ENCODE data around the gene INSIG1. TPM values are rescaled to one million over a fixed set of nuclear protein-coding genes. Genes with fewer than 3 reads are reported as not detected.

INSIG1 gene
- 25.4 TPM for polyA plus RNA-seq (ENCODE audit: insufficient read length)
- long read RNA-seq, donor 1, transcript INSIG1-201 (6 exons, 3,010 nt): major isoform, 10 of 33 reads
- long read RNA-seq, donor 1, partial matches to known transcripts: 23 of 33 reads
- long read RNA-seq, donor 1, other reads (novel, unspliced or antisense): 0 of 33 reads
- long read RNA-seq, donor 2, transcript INSIG1-201 (6 exons, 3,010 nt): major isoform, 7 of 7 reads
- long read RNA-seq, donor 2, partial matches to known transcripts: 0 of 7 reads
- long read RNA-seq, donor 2, other reads (novel, unspliced or antisense): 0 of 7 reads
- long read RNA-seq, donor 3, partial matches to known transcripts: 0 of 4 reads
- long read RNA-seq, donor 3, other reads (novel, unspliced or antisense): 0 of 4 reads
- long read RNA-seq, donor 4: 0 reads
- long read RNA-seq, donor 5, transcript INSIG1-201 (6 exons, 3,010 nt): major isoform, 20 of 20 reads
- long read RNA-seq, donor 5, partial matches to known transcripts: 0 of 20 reads
- long read RNA-seq, donor 5, other reads (novel, unspliced or antisense): 0 of 20 reads
- long read RNA-seq, donor 6, transcript INSIG1-201 (6 exons, 3,010 nt): major isoform, 6 of 27 reads
- long read RNA-seq, donor 6, partial matches to known transcripts: 21 of 27 reads
- long read RNA-seq, donor 6, other reads (novel, unspliced or antisense): 0 of 27 reads
- long read RNA-seq, donor 7, transcript INSIG1-201 (6 exons, 3,010 nt): major isoform, 11 of 11 reads
- long read RNA-seq, donor 7, partial matches to known transcripts: 0 of 11 reads
- long read RNA-seq, donor 7, other reads (novel, unspliced or antisense): 0 of 11 reads
- long read RNA-seq, donor 8, partial matches to known transcripts: 0 of 1 reads
- long read RNA-seq, donor 8, other reads (novel, unspliced or antisense): 0 of 1 reads

- peak; percentile 91 for DNase-seq
Measured at GRCh38 chr7:155297517-155298287, at the start of gene INSIG1. Gene INSIG1, plus strand, starts transcription at chr7:155297878. Its CDS starts 408 bp downstream, at chr7:155298286.

- DNase-seq: no peak
Measured at GRCh38 chr7:155248366-155248756, 49.3 kb upstream of the INSIG1 start.

GRCh38 chr7:155251831-155252230 lies 45.8 kb upstream of the INSIG1 start:
- no peak for DNase-seq

- no peak for DNase-seq
Measured at GRCh38 chr7:155252444-155252887, 45.2 kb upstream of the INSIG1 start.

DNA sequence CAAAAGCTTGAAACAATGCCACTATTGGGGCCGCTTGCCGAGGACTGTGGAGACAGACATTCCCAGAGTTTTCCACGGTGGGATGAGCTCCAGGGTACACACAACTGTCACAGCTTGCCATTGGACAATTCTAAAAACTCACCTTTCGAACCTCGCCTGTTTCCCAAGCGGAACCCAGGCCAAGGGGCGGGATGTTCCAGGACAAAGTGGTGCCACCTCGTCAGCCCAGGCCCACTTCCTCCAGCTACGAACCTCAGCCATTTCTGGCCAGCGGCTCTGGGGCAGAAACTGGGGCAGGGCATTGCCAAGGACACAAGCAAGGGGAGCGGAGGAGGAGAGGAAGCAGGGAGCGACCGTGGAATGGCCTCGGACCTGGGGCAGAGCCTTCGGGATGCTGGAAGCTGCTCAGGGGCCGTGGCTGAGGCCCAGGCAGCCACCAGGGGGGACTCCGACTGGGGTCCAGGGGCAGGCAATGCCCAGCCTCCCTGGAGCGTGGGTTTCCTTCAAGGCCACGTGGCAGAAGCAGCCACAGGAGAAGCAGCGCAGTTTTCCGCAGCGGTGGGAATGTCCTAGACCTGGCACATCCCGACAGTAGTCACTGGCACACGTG lies 44.7 kb upstream of the INSIG1 start:
- no peak for DNase-seq

DNA sequence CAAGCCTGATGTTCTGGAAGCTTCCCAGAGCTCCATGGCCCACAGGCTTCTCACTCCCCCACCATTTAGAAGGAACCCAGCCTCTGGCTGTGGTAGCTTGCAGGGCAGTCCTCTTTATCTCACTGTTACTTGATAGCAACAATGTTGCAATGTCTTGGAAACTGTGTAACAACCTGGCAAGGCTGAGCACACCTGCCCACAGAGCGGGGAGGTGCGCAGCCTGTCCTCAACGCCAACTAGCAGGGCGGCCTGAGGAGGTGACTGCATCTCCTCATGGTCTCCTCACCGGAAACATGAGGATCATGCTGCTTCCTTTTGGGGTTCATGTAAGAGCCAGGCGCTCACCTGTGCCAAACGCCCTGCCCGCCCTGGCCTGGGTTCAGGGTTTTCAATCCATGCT lies 43.7 kb upstream of the INSIG1 start:
- no peak for DNase-seq

DNA sequence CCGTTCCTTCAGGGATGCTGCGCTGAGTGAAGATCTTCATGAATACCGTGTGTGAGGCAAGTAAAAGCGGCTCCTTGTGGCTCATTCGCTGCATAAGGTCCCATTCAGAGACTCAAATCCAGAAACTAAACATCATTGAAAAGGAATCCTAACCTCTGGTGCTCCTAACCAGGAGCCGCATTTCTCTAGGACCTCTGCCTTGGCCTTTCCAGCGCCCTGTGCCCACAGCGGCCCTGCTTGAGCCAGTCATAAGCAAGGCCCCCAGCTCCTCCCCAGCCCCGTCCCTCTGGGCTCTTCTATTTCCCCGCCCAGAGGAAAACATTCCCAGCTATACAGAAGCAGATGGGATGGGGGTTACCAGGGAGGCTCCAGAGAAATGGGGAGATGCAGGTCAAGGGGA lies 42.6 kb upstream of the INSIG1 start:
- DNase-seq: no peak

DNA sequence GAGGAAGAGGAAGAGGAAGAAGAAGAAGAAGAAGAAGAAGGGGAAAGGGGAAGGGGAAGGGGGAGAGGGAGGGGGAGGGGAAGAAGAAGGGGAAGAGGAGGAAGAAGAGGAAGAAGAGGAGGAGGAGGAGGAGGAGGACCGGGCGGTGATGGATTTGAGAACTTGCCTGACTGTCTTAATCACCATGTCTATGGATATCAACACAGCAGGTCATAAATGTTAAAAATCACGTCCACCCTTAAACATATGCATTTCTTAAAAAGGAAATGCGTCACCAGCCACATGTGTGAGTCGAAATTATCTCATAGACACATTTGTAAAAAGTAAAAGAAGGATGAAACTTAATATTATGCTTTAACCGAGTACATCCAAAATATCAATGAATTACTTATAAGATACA lies 42.1 kb upstream of the INSIG1 start:
- no peak for DNase-seq

GRCh38 chr7:155256081-155256760 lies 41.5 kb upstream of the INSIG1 start:
- DNase-seq: no peak

DNA sequence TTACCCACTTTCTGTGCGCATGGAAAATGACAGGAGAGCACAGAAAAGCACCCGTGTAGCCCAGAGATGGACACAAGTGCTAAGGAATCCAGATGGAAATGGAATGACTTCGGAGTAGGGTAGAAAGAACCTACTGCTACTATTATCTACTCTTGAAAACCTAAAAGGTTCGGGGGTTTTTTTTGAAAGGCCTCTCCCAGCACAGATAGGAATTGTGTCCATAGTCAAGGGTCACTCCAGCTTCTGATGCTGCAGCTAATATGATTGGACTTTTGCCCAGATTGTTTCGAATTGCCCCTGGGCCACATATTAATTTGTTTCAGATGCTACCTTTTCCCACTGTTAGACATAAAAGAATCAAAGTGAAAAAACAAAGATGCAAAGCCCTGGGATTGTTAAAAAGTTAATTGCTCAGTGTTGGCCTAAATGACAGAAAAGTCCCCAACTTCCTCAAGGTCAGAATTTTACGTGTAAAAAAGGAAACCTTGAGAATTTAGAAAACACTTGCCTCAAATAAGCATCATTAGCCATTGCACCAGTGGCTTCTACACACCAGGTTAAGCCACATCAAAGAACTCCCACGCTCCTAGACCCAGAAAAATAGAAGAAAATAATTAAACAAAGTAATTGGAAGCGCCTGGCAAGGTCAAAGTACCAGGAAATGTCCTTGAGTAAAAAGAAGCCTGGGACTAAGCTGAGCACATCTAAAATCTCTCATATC lies 40.8 kb upstream of the INSIG1 start:
- no peak for DNase-seq

DNA sequence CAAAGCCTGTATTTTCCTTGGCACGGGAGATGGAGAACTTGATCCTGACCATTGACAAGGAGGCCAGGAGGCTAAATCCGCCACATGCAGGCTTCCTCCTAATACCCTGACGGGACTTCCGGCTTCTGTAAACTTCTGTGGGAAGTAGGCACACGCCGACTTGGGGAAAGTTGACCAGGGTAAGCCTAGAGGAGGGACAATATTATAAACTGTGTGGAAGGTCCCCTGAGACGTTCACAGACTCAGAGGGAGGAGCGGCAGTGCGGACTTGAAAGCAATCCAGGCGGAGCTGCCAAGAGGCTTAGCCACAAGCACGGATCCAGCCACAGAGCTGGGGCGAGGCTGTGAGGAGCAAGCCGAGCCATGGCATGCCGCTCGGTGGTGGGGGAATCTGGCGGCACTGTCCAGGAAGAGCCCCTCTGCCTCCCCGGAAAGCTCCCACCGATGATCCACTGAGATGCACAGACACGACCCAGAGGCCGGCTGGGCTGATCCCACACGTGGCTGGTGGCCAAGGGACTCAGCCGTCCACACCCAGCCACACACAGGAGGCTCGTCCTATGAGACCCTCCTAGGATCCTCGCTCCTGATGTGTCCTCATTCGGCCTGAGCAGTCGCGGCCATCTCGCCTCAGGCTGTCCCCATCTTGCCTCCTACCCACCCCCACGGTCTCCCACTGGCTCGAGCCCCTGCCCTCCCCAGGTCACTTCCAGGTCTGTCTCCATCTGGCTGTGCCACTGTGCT lies 40.0 kb upstream of the INSIG1 start:
- peak; percentile 42 for DNase-seq

DNA sequence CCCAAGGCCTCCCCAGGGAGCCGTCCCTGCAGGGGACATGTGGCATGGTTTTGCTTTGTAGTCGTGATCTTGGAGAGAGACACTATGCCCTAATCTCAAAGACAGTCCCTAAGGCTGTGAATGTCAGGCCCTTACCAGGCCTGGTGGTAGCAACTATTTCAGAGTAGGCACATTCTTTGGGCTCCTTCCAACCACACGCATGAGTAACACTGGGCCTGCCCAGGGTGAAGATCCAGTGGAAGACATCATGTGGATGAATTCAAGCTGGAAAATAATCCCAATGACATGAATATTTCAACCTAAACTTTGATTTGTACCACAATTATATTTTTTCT lies 39.5 kb upstream of the INSIG1 start:
- DNase-seq: no peak

GRCh38 chr7:155259866-155260497 lies 37.7 kb upstream of the INSIG1 start:
- no peak for DNase-seq

DNA sequence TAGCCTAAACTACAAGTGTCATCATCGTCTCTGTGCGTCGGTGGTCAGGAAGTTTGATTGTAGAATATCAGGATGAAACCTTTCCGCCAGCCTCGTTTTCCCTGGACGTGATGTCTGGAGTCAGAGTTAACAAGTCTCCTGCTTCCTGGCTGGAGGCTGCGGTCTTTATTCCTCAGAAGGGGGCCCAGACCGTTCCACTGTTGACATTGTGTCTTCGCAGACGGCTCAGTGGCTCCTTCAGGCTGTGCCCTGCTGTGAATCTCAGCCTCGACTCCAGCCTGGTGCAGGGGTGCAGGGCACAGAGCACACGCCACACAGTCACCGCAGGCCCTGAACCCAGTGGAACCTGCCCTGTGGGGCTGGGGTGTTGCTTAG lies 37.2 kb upstream of the INSIG1 start:
- no peak for DNase-seq

DNA sequence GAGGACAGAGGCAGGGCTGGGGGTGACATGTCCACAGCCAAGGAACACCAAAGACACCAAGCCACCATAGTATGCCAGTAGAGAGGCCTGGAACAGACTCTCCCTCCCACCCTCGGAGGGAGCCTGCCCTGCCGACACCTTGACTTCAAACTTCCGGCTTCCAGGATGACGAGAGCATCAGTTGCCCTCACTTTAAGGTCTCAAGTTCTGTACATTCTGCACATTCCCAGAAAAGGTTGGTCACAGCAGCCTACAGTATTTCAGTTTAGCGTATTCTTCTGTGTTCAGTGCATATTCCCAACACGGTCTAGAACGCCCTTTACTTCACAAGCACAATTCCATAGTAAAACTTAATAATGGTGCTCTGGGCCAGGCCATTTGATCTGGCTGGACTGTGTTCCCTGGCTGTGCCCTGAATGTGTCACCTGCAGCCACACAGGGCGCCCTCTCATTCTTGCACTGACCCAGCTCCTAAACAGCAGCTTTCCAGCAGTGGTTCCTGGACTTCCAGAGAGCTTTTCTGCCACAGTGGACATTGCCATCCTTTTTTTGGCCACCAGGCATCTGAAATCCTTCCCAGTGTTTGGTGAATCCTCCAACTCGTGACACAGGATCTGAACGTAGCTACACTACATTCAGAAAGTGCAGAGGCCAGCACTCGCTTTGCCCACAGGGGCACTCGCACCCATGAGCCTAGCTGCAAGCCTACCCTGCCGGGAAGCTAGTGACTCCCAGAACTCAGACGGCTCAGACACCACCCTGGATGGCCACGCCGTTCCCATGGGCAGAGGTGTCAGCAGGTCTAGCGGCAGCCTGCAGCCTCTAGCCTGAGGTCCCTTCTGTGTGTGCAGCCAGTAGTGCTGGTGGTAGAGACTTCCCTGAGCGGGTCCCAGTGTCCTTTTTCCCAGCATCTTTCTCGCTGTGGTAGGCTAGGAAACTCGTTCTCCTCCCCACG lies 36.4 kb upstream of the INSIG1 start:
- no peak for DNase-seq

- DNase-seq: no peak
Measured at GRCh38 chr7:155262031-155262430, 35.6 kb upstream of the INSIG1 start.

DNA sequence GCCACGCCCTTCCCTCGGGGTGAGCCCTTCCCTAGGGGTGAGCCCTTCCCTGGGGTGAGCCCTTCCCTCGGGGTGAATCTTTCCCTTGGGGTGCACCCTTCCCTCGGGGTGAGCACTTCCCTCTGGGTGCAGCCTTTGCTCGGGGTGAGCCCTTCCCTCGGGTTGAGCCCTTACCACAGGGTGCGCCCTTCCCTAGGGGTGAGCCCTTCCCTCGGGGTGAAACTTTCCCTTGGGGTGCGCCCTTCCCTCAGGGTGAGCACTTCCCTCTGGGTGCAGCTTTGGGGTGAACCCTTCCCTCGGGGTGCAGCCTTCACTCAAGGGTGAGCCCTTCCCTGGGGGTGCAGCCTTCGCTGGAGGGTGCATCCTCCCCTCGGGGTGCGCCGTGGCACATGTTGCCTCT lies 34.6 kb upstream of the INSIG1 start:
- DNase-seq: no peak

GRCh38 chr7:155263581-155264143 lies 34.0 kb upstream of the INSIG1 start:
- DNase-seq: no peak

Measured in left kidney (tissue), 8 donors.